Thyroid gland (tissue), 4 donors: ENCODE data around the gene REG1B.

Experiments used
- CTCF ChIP-seq, 6 experiments: fragments of 200-600 bp in 3 of 6; fragments of 450-650 bp in 3 of 6; sonication (generic) in 3 of 6; IDR thresholded peaks; one replicate each; pipeline ENCODE4 v1.5.1; 2016 to 2019; ENCODE audit warnings: antibody characterized with exemption in 6 of 6, mild to moderate bottlenecking in 2 of 6, inconsistent platforms in 1 of 6, moderate library complexity in 1 of 6
- POLR2A ChIP-seq, 2 donors: fragments of 450-650 bp; IDR thresholded peaks; one replicate each; pipeline ENCODE4 v1.6.1; 2017; ENCODE audit warnings: antibody characterized with exemption in 2 of 2, mild to moderate bottlenecking in 2 of 2, moderate library complexity in 1 of 2

GRCh38 chr2:79041032-79041448 lies 46.8 kb downstream of the REG1B start:
- TF ChIP-seq CTCF (IDR thresholded peaks at IDR 0.05), result peak in 1 of 6 experiments; percentile 28
- no peak for TF ChIP-seq POLR2A (IDR thresholded peaks at IDR 0.05)
